Esophagus squamous epithelium (tissue), 5 donors: Measurements from ENCODE around the gene LRRC59. TPM values are rescaled to one million over a fixed set of nuclear protein-coding genes. Genes with fewer than 3 reads are reported as not detected.

Experiments used
- DNase-seq: peaks from one replicate; lab custom pipeline; 2025; lab: John Stamatoyannopoulos, UW
- H3K27ac ChIP-seq, 4 donors: fragments of 200-600 bp; sonication (generic); one replicate each; pipeline ENCODE4 v1.5.1; 2016 to 2019; ENCODE audit warnings: mild to moderate bottlenecking in 1 of 4
- H3K27me3 ChIP-seq, 4 donors: fragments of 200-600 bp; sonication (generic); 1 replicate in 3 of 4; 2 replicates in 1 of 4; pipeline versions ENCODE4 v1.5.1 to v1.6.0; 2017 to 2021; ENCODE audit warnings: antibody characterized with exemption in 1 of 4
- H3K36me3 ChIP-seq, 3 donors: fragments of 200-600 bp; sonication (generic); one replicate each; pipeline ENCODE4 v1.5.1; 2016 to 2019
- H3K4me1 ChIP-seq, 3 donors: fragments of 200-600 bp; sonication (generic); one replicate each; pipeline ENCODE4 v1.5.1; 2017 to 2019
- H3K4me3 ChIP-seq, 4 donors: fragments of 200-600 bp; sonication (generic); 1 replicate in 3 of 4; 2 replicates in 1 of 4; pipeline ENCODE4 v1.5.1; 2016 to 2019; ENCODE audit warnings: mild to moderate bottlenecking in 2 of 4, moderate library complexity in 1 of 4
- H3K9me3 ChIP-seq, 3 donors: fragments of 200-600 bp; sonication (generic); one replicate each; pipeline ENCODE4 v1.5.1; 2016 to 2019
- CTCF ChIP-seq, 6 experiments: fragments of 450-650 bp in 4 of 6; fragments of 200-600 bp in 2 of 6; sonication (generic) in 2 of 6; IDR thresholded peaks; one replicate each; pipeline ENCODE4 v1.5.1; 2016 to 2019; ENCODE audit warnings: antibody characterized with exemption in 6 of 6, mild to moderate bottlenecking in 4 of 6, moderate library complexity in 4 of 6
- POLR2A ChIP-seq, 4 donors: fragments of 450-650 bp; IDR thresholded peaks; one replicate each; pipeline ENCODE4 v1.6.1; 2017; ENCODE audit warnings: antibody characterized with exemption in 4 of 4, mild to moderate bottlenecking in 4 of 4, moderate library complexity in 3 of 4
- WGBS, 2 donors: methylation state at CpG; one replicate each; pipeline ENCODE4 v1.1.5; 2018; 5-methylcytosine and 5-hydroxymethylcytosine counted together
- intact Hi-C: fragments of 100-400 bp; cut with DNase I; formaldehyde crosslinking; loops from one replicate; pipeline ENCODE4 v1.15.0; 2022
- total RNA-seq, 4 donors: library from RNA; depleted of rRNA; stranded (reverse); fragments of >200 nt; gene quantifications; one replicate each; pipeline ENCODE4 v1.1.0, GENCODE V29; 2016
- donor health status: DM: yes; HTN: yes; CAD: no.

Gene LRRC59
- total RNA-seq, 4 donors from 2014 or later: 63.4 to 136 (median 77.9) TPM

- intact Hi-C loops: no loop called here
- Histone ChIP-seq H3K4me3 (no peak overlapping the region), H3K27ac (no peak overlapping the region), H3K4me1 (peaks cover 0 to 2% (median 0%) of the 10 kb centered on the region in 3 donors), H3K36me3 (peaks cover 15 to 96% (median 42%) of the 10 kb centered on the region in 3 donors), H3K9me3 (no peaks in the 10 kb centered on the region), H3K27me3 (no peaks in the 10 kb centered on the region)
- DNase-seq: no peak
- WGBS, 2 donors: 93 to 100% methylated on average over 3 to 6 of the region's 12 CpGs
- TF ChIP-seq CTCF (IDR thresholded peaks at IDR 0.05) (no peak), POLR2A (IDR thresholded peaks at IDR 0.05) (no peak)
These were observed 40.3 kb downstream of the LRRC59 start for GRCh38 chr17:50356892-50357510.

GRCh38 chr17:50356418-50356817 lies 40.9 kb downstream of the LRRC59 start:
- H3K36me3 ChIP-seq: peaks cover 15 to 97% (median 42%) of the 10 kb centered on the region in 3 donors

GRCh38 chr17:50355701-50356341 lies 41.5 kb downstream of the LRRC59 start:
- Histone ChIP-seq H3K9me3 (no peaks in the 10 kb centered on the region), H3K27me3 (no peaks in the 10 kb centered on the region), H3K27ac (no peak overlapping the region), H3K4me1 (no peaks in the 10 kb centered on the region), H3K4me3 (no peak overlapping the region), H3K36me3 (peaks cover 15 to 91% (median 42%) of the 10 kb centered on the region in 3 donors)
- 66 to 80% methylated on average over 2 to 6 of the region's 20 CpGs for WGBS, 2 donors
- no peak for DNase-seq
- no peak for TF ChIP-seq CTCF (IDR thresholded peaks at IDR 0.05)
- TF ChIP-seq POLR2A (IDR thresholded peaks at IDR 0.05): no peak
- intact Hi-C loops: no loop called here

More at GRCh38 chr17:50356418-50356817, 40.9 kb downstream of the LRRC59 start:
- WGBS, 2 donors: 87% methylated on average over 6 of the region's 12 CpGs; no CpG with 5 or more reads in 1 of the 2 donors
- DNase-seq: no peak
- Histone ChIP-seq H3K27ac (no peak overlapping the region), H3K4me1 (no peaks in the 10 kb centered on the region), H3K4me3 (no peak overlapping the region), H3K9me3 (no peaks in the 10 kb centered on the region), H3K27me3 (no peaks in the 10 kb centered on the region)
- intact Hi-C loops: no loop called here
- TF ChIP-seq POLR2A (IDR thresholded peaks at IDR 0.05): no peak
- TF ChIP-seq CTCF (IDR thresholded peaks at IDR 0.05): no peak

GRCh38 chr17:50355336-50355700 lies 42.0 kb downstream of the LRRC59 start:
- Histone ChIP-seq H3K27me3 (no peaks in the 10 kb centered on the region), H3K9me3 (no peaks in the 10 kb centered on the region), H3K4me3 (no peak overlapping the region), H3K4me1 (no peaks in the 10 kb centered on the region), H3K27ac (no peak overlapping the region), H3K36me3 (peaks cover 15 to 86% (median 42%) of the 10 kb centered on the region in 3 donors)
- TF ChIP-seq CTCF (IDR thresholded peaks at IDR 0.05): no peak
- 67% methylated on average over 2 of the region's 4 CpGs; no CpG with 5 or more reads in 1 of the 2 donors for WGBS, 2 donors
- intact Hi-C loops: no loop called here
- no peak for DNase-seq

GRCh38 chr17:50354776-50355175 lies 42.5 kb downstream of the LRRC59 start:
- TF ChIP-seq CTCF (IDR thresholded peaks at IDR 0.05) (no peak), POLR2A (IDR thresholded peaks at IDR 0.05) (no peak)
- no peaks in the 10 kb centered on the region for H3K4me1 ChIP-seq
- H3K9me3 ChIP-seq: no peaks in the 10 kb centered on the region
- no peak overlapping the region for H3K27ac ChIP-seq
- H3K27me3 ChIP-seq: no peaks in the 10 kb centered on the region
- intact Hi-C loops: no loop called here
- DNase-seq: no peak
- H3K4me3 ChIP-seq: no peak overlapping the region
- peaks cover 15 to 80% (median 42%) of the 10 kb centered on the region in 3 donors for H3K36me3 ChIP-seq
- 97% methylated on average over 7 of the region's 13 CpGs; no CpG with 5 or more reads in 1 of the 2 donors for WGBS, 2 donors
